Liver (tissue), 9 donors: ENCODE results near the gene DSCAM. TPM values are rescaled to one million over a fixed set of nuclear protein-coding genes. Genes with fewer than 3 reads are reported as not detected.

Source experiments
- DNase-seq: peaks from one replicate; pipeline ENCODE4 v3.0.0-alpha.2; 2017; ENCODE audit warnings: low spot score
- H3K27ac ChIP-seq, 2 donors: one replicate each; pipeline ENCODE4 v1.7.0; 2013; ENCODE audit warnings: inconsistent platforms in 2 of 2, low read length in 2 of 2, control low read depth in 1 of 2, low read depth in 1 of 2, mild to moderate bottlenecking in 1 of 2
- H3K27me3 ChIP-seq, 4 donors: one replicate each; pipeline versions ENCODE4 v1.6.1 to v1.7.0; 2013; ENCODE audit warnings: low read length in 3 of 4, inconsistent platforms in 1 of 4, mild to moderate bottlenecking in 1 of 4, moderate library complexity in 1 of 4; ENCODE audit not compliant: control insufficient read depth in 4 of 4, insufficient read depth in 4 of 4
- H3K36me3 ChIP-seq, 4 donors: one replicate each; pipeline versions ENCODE4 v1.6.1 to v1.7.0; 2013; ENCODE audit warnings: low read length in 3 of 4, mild to moderate bottlenecking in 3 of 4, low read depth in 1 of 4, moderate library complexity in 1 of 4; ENCODE audit not compliant: control insufficient read depth in 4 of 4, insufficient read depth in 3 of 4
- H3K4me1 ChIP-seq, 4 donors: one replicate each; pipeline versions ENCODE4 v1.6.1 to v1.7.0; 2013; ENCODE audit warnings: low read length in 3 of 4, mild to moderate bottlenecking in 3 of 4, moderate library complexity in 1 of 4; ENCODE audit not compliant: control insufficient read depth in 4 of 4, insufficient read depth in 4 of 4
- H3K4me3 ChIP-seq, 3 donors: one replicate each; pipeline versions ENCODE4 v1.6.1 to v1.7.0; 2013; ENCODE audit warnings: low read length in 3 of 3, control low read depth in 1 of 3, low read depth in 1 of 3, mild to moderate bottlenecking in 1 of 3
- H3K9ac ChIP-seq, 2 donors: one replicate each; pipeline ENCODE4 v1.7.0; 2013; ENCODE audit warnings: low read length in 2 of 2, mild to moderate bottlenecking in 2 of 2, moderate library complexity in 2 of 2, control low read depth in 1 of 2, low read depth in 1 of 2
- H3K9me3 ChIP-seq, 4 donors: one replicate each; pipeline versions ENCODE4 v1.6.1 to v1.7.0; 2013; ENCODE audit warnings: low read length in 3 of 4; ENCODE audit not compliant: control insufficient read depth in 4 of 4
- EGR1 ChIP-seq, 2 donors: IDR thresholded peaks; 2 replicates each; pipeline ENCODE4 v1.6.1; 2016 to 2018; ENCODE audit warnings: antibody characterized with exemption in 2 of 2, low read depth in 2 of 2
- FOXA1 ChIP-seq: IDR thresholded peaks from 2 replicates; pipeline ENCODE4 v1.6.1; 2016; ENCODE audit warnings: antibody characterized with exemption
- GABPA ChIP-seq, 2 donors: IDR thresholded peaks in 1 of 2; conservative IDR thresholded peaks in 1 of 2; 2 replicates each; pipeline ENCODE4 v1.6.1; 2016; ENCODE audit warnings: antibody characterized with exemption in 2 of 2, mild to moderate bottlenecking in 1 of 2, moderate library complexity in 1 of 2
- HNF4G ChIP-seq: IDR thresholded peaks from 2 replicates; pipeline ENCODE4 v1.6.1; 2016; ENCODE audit warnings: antibody characterized with exemption
- JUND ChIP-seq, 2 donors: IDR thresholded peaks; 2 replicates each; pipeline ENCODE4 v1.6.1; 2016; ENCODE audit warnings: antibody characterized with exemption in 2 of 2
- NR2F2 ChIP-seq: IDR thresholded peaks from 2 replicates; pipeline ENCODE4 v1.6.1; 2016; ENCODE audit warnings: antibody characterized with exemption
- RAD21 ChIP-seq, 2 donors: IDR thresholded peaks; 2 replicates each; pipeline ENCODE4 v1.6.1; 2016; ENCODE audit warnings: antibody characterized with exemption in 2 of 2, mild to moderate bottlenecking in 2 of 2
- RXRA ChIP-seq, 2 donors: IDR thresholded peaks; 2 replicates each; pipeline ENCODE4 v1.6.1; 2017 to 2018; ENCODE audit warnings: antibody characterized with exemption in 2 of 2, mild to moderate bottlenecking in 1 of 2
- SP1 ChIP-seq: IDR thresholded peaks from 2 replicates; pipeline ENCODE4 v1.6.1; 2018; ENCODE audit warnings: antibody characterized with exemption, mild to moderate bottlenecking
- TAF1 ChIP-seq: conservative IDR thresholded peaks from 2 replicates; pipeline ENCODE4 v1.6.1; 2016; ENCODE audit warnings: antibody characterized with exemption, mild to moderate bottlenecking
- YY1 ChIP-seq: IDR thresholded peaks from 2 replicates; pipeline ENCODE4 v1.6.1; 2016; ENCODE audit warnings: antibody characterized with exemption, mild to moderate bottlenecking
- WGBS: extraction: QIAGEN DNeasy Blood & Tissue Kit; methylation state at CpG from one replicate; pipeline ENCODE4 v1.1.7; 2013; 5-methylcytosine and 5-hydroxymethylcytosine counted together
- polyA plus RNA-seq, 2 donors: library from polyadenylated mRNA; stranded (reverse) in 1 of 2; unstranded in 1 of 2; fragments of 200-250 nt in 1 of 2; fragments of >200 nt in 1 of 2; fragmentation: Nextera tagmentation in 1 of 2; extraction: Ambion mirVana in 1 of 2; gene quantifications; one replicate each; pipeline versions ENCODE4 v1.2.1 to v1.2.3, GENCODE V29; 2013 to 2015
- total RNA-seq, 2 donors: library from RNA; depleted of rRNA; stranded (reverse); fragments of >200 nt; gene quantifications; one replicate each; pipeline ENCODE4 v1.2.3, GENCODE V29; 2014
- TF ChIP-seq, protein P1 (sequence below): IDR thresholded peaks from 2 replicates; pipeline ENCODE4 v1.6.1; 2016; ENCODE audit warnings: antibody characterized with exemption
- TF ChIP-seq, protein P2 (sequence below): IDR thresholded peaks from 2 replicates; pipeline ENCODE4 v1.6.1; 2016; ENCODE audit warnings: antibody characterized with exemption, mild to moderate bottlenecking
- TF ChIP-seq, protein P3 (sequence below): IDR thresholded peaks from 2 replicates; pipeline ENCODE4 v1.6.1; 2016; ENCODE audit warnings: antibody characterized with exemption
- TF ChIP-seq, protein P4 (sequence below): fragments of 150-350 bp; IDR thresholded peaks from 2 replicates; pipeline ENCODE4 v1.5.1; 2017; ENCODE audit warnings: improper control_type of control experiment, low read depth, low read length; ENCODE audit not compliant: missing input control
- TF ChIP-seq, protein P5 (sequence below): IDR thresholded peaks from 2 replicates; pipeline ENCODE4 v1.6.1; 2016; ENCODE audit warnings: antibody characterized with exemption
- donor health status: healthy.
- donor health status: healthy.
- donor health status: healthy.
- donor health status: healthy.
- donor health status: healthy.

Gene DSCAM
- total and polyA plus RNA-seq, 4 donors, result 0.02 to 0.23 (median 0.10) TPM

DNA sequence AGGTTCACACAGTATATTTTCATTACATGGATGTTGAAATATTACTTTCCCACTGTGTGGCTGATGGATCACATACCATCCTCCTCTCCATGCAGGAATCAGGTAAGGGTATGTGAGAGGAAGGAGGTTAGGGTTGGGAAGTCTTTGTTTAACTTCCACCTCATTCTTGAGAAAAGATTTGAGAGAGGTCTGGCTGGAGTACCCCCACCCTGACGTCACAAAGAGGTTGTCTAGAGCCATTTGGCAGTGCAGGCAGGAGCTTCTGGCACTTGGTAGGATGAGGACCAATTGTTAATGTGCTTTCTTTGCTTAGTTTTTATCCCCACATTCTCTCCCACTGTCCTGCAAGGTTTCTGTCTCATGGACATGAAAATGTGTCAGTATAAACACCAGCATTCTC, 356.6 kb downstream of the DSCAM start:
- no peaks in the 10 kb centered on the region for H3K4me1 ChIP-seq
- no peak for DNase-seq
- no peaks in the 10 kb centered on the region for H3K36me3 ChIP-seq
- no peak overlapping the region for H3K9ac ChIP-seq
- no peak overlapping the region for H3K4me3 ChIP-seq
- no peaks in the 10 kb centered on the region for H3K9me3 ChIP-seq
- WGBS, result 62% methylated on average over 1 of the region's 1 CpG
- H3K27ac ChIP-seq, result no peak overlapping the region
- TF ChIP-seq SP1, result no peak
- TF ChIP-seq GABPA (IDR thresholded peaks at IDR 0.05 in 1 of 2, conservative IDR thresholded peaks at IDR 0.05 in 1 of 2), result no peak
- TF ChIP-seq, protein P1, sequence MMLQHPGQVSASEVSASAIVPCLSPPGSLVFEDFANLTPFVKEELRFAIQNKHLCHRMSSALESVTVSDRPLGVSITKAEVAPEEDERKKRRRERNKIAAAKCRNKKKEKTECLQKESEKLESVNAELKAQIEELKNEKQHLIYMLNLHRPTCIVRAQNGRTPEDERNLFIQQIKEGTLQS, result no peak
- TF ChIP-seq YY1, result no peak
- TF ChIP-seq RXRA (IDR thresholded peaks at IDR 0.05), result no peak
- no peak for TF ChIP-seq NR2F2
- TF ChIP-seq, protein P2, sequence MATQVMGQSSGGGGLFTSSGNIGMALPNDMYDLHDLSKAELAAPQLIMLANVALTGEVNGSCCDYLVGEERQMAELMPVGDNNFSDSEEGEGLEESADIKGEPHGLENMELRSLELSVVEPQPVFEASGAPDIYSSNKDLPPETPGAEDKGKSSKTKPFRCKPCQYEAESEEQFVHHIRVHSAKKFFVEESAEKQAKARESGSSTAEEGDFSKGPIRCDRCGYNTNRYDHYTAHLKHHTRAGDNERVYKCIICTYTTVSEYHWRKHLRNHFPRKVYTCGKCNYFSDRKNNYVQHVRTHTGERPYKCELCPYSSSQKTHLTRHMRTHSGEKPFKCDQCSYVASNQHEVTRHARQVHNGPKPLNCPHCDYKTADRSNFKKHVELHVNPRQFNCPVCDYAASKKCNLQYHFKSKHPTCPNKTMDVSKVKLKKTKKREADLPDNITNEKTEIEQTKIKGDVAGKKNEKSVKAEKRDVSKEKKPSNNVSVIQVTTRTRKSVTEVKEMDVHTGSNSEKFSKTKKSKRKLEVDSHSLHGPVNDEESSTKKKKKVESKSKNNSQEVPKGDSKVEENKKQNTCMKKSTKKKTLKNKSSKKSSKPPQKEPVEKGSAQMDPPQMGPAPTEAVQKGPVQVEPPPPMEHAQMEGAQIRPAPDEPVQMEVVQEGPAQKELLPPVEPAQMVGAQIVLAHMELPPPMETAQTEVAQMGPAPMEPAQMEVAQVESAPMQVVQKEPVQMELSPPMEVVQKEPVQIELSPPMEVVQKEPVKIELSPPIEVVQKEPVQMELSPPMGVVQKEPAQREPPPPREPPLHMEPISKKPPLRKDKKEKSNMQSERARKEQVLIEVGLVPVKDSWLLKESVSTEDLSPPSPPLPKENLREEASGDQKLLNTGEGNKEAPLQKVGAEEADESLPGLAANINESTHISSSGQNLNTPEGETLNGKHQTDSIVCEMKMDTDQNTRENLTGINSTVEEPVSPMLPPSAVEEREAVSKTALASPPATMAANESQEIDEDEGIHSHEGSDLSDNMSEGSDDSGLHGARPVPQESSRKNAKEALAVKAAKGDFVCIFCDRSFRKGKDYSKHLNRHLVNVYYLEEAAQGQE, result no peak
- TF ChIP-seq FOXA1, result no peak
- no peak for TF ChIP-seq HNF4G
- TF ChIP-seq, protein P3, sequence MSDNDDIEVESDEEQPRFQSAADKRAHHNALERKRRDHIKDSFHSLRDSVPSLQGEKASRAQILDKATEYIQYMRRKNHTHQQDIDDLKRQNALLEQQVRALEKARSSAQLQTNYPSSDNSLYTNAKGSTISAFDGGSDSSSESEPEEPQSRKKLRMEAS, result no peak
- TF ChIP-seq TAF1, result no peak
- TF ChIP-seq, protein P4, sequence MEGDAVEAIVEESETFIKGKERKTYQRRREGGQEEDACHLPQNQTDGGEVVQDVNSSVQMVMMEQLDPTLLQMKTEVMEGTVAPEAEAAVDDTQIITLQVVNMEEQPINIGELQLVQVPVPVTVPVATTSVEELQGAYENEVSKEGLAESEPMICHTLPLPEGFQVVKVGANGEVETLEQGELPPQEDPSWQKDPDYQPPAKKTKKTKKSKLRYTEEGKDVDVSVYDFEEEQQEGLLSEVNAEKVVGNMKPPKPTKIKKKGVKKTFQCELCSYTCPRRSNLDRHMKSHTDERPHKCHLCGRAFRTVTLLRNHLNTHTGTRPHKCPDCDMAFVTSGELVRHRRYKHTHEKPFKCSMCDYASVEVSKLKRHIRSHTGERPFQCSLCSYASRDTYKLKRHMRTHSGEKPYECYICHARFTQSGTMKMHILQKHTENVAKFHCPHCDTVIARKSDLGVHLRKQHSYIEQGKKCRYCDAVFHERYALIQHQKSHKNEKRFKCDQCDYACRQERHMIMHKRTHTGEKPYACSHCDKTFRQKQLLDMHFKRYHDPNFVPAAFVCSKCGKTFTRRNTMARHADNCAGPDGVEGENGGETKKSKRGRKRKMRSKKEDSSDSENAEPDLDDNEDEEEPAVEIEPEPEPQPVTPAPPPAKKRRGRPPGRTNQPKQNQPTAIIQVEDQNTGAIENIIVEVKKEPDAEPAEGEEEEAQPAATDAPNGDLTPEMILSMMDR, result no peak
- peaks cover 0 to 4% (median 0%) of the 10 kb centered on the region in 4 donors for H3K27me3 ChIP-seq

DNA sequence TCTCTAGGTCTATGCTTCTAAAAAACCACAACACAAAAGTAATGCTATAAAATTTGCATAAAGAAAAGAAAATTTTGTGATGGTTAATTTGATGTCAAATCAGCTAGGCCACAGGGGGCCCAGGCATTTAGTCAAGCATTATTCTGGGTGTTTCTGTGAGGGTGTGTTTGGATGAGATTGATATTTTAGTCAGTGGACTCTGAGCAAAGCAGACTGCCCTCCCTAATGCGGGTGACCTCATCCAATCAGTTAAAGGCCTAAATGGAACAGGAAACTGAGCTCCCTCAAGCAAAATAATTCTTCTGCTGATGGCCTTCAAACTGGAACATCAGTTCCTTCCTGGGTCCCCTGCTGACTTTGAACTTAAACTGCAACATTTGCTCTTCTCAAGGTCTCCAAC, 358.0 kb downstream of the DSCAM start:
- Histone ChIP-seq H3K9me3 (no peaks in the 10 kb centered on the region), H3K4me1 (no peaks in the 10 kb centered on the region), H3K4me3 (no peak overlapping the region), H3K27me3 (peaks cover 0 to 4% (median 0%) of the 10 kb centered on the region in 4 donors), H3K36me3 (no peaks in the 10 kb centered on the region), H3K9ac (no peak overlapping the region), H3K27ac (no peak overlapping the region)
- no peak for DNase-seq
- 74% methylated on average over 1 of the region's 1 CpG for WGBS
- TF ChIP-seq RAD21 (IDR thresholded peaks at IDR 0.05), result no peak
- TF ChIP-seq YY1, result no peak
- no peak for TF ChIP-seq TAF1
- TF ChIP-seq, protein P5, sequence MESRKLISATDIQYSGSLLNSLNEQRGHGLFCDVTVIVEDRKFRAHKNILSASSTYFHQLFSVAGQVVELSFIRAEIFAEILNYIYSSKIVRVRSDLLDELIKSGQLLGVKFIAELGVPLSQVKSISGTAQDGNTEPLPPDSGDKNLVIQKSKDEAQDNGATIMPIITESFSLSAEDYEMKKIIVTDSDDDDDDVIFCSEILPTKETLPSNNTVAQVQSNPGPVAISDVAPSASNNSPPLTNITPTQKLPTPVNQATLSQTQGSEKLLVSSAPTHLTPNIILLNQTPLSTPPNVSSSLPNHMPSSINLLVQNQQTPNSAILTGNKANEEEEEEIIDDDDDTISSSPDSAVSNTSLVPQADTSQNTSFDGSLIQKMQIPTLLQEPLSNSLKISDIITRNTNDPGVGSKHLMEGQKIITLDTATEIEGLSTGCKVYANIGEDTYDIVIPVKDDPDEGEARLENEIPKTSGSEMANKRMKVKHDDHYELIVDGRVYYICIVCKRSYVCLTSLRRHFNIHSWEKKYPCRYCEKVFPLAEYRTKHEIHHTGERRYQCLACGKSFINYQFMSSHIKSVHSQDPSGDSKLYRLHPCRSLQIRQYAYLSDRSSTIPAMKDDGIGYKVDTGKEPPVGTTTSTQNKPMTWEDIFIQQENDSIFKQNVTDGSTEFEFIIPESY, result no peak
- TF ChIP-seq EGR1 (IDR thresholded peaks at IDR 0.05; ENCODE audit: low read depth in 2 of 2), result no peak
- TF ChIP-seq, protein P3, result no peak
- TF ChIP-seq, protein P4, result no peak
- no peak for TF ChIP-seq GABPA (IDR thresholded peaks at IDR 0.05 in 1 of 2, conservative IDR thresholded peaks at IDR 0.05 in 1 of 2)
- no peak for TF ChIP-seq SP1
- no peak for TF ChIP-seq HNF4G
- no peak for TF ChIP-seq JUND (IDR thresholded peaks at IDR 0.05)
- TF ChIP-seq, protein P2, result no peak
- TF ChIP-seq NR2F2, result no peak
- TF ChIP-seq, protein P1, result no peak
